ENCODE results near the gene LRRFIP1. TPM values are rescaled to one million over a fixed set of nuclear protein-coding genes. Genes with fewer than 3 reads are reported as not detected.

LRRFIP1 gene
- total and polyA plus RNA-seq, 2 of the 13 experiments (the other 11 are each of a cell fraction or from before 2014, with no cell fraction given) = 15.9 to 40.5 TPM

DNA sequence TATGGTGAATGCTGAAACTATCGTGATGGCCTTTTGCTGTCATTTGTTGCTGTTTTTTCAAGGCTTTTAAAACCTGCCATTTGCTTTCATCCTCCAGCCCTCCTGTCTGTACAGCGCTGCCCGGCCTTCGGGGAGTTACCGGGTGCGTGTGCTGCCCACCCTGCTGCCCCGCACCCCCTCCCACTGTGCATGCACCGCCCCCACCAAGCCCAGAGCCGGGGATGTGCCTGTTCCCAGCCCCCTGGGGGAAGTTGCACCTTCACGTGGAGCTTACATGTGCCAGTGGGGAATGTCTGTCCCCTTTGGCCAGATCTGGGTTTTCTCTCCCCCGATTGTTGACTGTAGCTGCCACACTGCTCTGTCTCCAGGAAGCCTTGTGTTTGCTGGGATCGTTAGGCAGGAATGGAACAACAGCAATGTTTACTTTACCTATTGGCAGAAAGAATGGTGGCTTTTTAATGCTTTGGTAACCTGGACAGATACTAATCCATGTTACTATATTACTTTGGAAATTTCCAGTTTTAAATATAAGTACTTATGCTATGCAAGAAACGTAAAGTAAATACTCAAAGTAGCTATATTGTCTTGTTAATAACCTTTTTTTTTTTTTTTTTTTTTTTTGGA, 106.4 kb downstream of the LRRFIP1 start (continued):
- TF ChIP-seq NR2C2 (CRISPR knock-in tag; IDR thresholded peaks at IDR 0.05; ENCODE audit: borderline replicate concordance) (no peak; the same call in 1 of the 2 replicates), ZNF430 (CRISPR knock-in tag; IDR thresholded peaks at IDR 0.05) (peak; percentile 90), POGZ (CRISPR knock-in tag; IDR thresholded peaks at IDR 0.05) (peak; percentile 93), ZNF44 (CRISPR knock-in tag; IDR thresholded peaks at IDR 0.05) (no peak), IRF2 (CRISPR knock-in tag; IDR thresholded peaks at IDR 0.05) (peak; percentile 74; the same call in 1 of the 2 replicates), ZSCAN22 (CRISPR knock-in tag; IDR thresholded peaks at IDR 0.05) (no peak), FOXP1 (IDR thresholded peaks at IDR 0.05) (peak; percentile 63; the same call in 1 of the 2 replicates), FOXP1 (CRISPR knock-in tag; IDR thresholded peaks at IDR 0.05) (peak; percentile 96), ZNF816 (CRISPR knock-in tag; IDR thresholded peaks at IDR 0.05; ENCODE audit: borderline replicate concordance) (peak; percentile 27; the same call in 1 of the 2 replicates), ZNF496 (CRISPR knock-in tag; IDR thresholded peaks at IDR 0.05; ENCODE audit: insufficient replicate concordance) (no peak), ZNF124 (CRISPR knock-in tag; IDR thresholded peaks at IDR 0.05) (peak; percentile 54; the same call in 1 of the 2 replicates), ZBTB20 (CRISPR knock-in tag; IDR thresholded peaks at IDR 0.05; ENCODE audit: borderline replicate concordance, low read depth) (peak; percentile 65; the same call in 1 of the 2 replicates), MAZ (IDR thresholded peaks at IDR 0.05; ENCODE audit: borderline replicate concordance, low read depth, low read length) (no peak), MAZ (CRISPR knock-in tag; IDR thresholded peaks at IDR 0.05; ENCODE audit: low read depth) (no peak)
- TF ChIP-seq, protein P1, sequence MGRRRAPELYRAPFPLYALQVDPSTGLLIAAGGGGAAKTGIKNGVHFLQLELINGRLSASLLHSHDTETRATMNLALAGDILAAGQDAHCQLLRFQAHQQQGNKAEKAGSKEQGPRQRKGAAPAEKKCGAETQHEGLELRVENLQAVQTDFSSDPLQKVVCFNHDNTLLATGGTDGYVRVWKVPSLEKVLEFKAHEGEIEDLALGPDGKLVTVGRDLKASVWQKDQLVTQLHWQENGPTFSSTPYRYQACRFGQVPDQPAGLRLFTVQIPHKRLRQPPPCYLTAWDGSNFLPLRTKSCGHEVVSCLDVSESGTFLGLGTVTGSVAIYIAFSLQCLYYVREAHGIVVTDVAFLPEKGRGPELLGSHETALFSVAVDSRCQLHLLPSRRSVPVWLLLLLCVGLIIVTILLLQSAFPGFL (CRISPR knock-in tag; IDR thresholded peaks at IDR 0.05) = no peak
- TF ChIP-seq, protein P2, sequence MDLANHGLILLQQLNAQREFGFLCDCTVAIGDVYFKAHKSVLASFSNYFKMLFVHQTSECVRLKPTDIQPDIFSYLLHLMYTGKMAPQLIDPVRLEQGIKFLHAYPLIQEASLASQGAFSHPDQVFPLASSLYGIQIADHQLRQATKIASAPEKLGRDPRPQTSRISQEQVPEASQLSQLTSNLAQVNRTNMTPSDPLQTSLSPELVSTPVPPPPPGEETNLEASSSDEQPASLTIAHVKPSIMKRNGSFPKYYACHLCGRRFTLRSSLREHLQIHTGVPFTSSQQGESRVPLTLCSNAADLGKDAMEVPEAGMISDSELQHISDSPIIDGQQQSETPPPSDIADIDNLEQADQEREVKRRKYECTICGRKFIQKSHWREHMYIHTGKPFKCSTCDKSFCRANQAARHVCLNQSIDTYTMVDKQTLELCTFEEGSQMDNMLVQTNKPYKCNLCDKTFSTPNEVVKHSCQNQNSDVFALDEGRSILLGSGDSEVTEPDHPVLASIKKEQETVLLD (CRISPR knock-in tag; IDR thresholded peaks at IDR 0.05; ENCODE audit: low read depth) = no peak
- TF ChIP-seq, protein P3, sequence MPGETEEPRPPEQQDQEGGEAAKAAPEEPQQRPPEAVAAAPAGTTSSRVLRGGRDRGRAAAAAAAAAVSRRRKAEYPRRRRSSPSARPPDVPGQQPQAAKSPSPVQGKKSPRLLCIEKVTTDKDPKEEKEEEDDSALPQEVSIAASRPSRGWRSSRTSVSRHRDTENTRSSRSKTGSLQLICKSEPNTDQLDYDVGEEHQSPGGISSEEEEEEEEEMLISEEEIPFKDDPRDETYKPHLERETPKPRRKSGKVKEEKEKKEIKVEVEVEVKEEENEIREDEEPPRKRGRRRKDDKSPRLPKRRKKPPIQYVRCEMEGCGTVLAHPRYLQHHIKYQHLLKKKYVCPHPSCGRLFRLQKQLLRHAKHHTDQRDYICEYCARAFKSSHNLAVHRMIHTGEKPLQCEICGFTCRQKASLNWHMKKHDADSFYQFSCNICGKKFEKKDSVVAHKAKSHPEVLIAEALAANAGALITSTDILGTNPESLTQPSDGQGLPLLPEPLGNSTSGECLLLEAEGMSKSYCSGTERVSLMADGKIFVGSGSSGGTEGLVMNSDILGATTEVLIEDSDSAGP (CRISPR knock-in tag; IDR thresholded peaks at IDR 0.05; ENCODE audit: borderline replicate concordance) = no peak
- TF ChIP-seq, protein P4, sequence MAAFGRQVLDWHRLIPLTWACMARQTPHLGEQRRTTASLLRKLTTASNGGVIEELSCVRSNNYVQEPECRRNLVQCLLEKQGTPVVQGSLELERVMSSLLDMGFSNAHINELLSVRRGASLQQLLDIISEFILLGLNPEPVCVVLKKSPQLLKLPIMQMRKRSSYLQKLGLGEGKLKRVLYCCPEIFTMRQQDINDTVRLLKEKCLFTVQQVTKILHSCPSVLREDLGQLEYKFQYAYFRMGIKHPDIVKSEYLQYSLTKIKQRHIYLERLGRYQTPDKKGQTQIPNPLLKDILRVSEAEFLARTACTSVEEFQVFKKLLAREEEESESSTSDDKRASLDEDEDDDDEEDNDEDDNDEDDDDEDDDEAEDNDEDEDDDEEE (CRISPR knock-in tag; IDR thresholded peaks at IDR 0.05) = no peak; the same call in 1 of the 2 replicates
- TF ChIP-seq, protein P5, sequence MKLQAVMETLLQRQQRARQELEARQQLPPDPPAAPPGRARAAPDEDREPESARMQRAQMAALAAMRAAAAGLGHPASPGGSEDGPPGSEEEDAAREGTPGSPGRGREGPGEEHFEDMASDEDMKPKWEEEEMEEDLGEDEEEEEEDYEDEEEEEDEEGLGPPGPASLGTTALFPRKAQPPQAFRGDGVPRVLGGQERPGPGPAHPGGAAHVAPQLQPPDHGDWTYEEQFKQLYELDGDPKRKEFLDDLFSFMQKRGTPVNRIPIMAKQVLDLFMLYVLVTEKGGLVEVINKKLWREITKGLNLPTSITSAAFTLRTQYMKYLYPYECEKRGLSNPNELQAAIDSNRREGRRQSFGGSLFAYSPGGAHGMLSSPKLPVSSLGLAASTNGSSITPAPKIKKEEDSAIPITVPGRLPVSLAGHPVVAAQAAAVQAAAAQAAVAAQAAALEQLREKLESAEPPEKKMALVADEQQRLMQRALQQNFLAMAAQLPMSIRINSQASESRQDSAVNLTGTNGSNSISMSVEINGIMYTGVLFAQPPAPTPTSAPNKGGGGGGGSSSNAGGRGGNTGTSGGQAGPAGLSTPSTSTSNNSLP (IDR thresholded peaks at IDR 0.05; ENCODE audit: low read depth, low read length) = peak; percentile 57
- TF ChIP-seq, protein P6, sequence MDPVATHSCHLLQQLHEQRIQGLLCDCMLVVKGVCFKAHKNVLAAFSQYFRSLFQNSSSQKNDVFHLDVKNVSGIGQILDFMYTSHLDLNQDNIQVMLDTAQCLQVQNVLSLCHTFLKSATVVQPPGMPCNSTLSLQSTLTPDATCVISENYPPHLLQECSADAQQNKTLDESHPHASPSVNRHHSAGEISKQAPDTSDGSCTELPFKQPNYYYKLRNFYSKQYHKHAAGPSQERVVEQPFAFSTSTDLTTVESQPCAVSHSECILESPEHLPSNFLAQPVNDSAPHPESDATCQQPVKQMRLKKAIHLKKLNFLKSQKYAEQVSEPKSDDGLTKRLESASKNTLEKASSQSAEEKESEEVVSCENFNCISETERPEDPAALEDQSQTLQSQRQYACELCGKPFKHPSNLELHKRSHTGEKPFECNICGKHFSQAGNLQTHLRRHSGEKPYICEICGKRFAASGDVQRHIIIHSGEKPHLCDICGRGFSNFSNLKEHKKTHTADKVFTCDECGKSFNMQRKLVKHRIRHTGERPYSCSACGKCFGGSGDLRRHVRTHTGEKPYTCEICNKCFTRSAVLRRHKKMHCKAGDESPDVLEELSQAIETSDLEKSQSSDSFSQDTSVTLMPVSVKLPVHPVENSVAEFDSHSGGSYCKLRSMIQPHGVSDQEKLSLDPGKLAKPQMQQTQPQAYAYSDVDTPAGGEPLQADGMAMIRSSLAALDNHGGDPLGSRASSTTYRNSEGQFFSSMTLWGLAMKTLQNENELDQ (CRISPR knock-in tag; IDR thresholded peaks at IDR 0.05; ENCODE audit: borderline replicate concordance) = no peak

Measured in HepG2 (cell line).